Ovary (tissue), 9 donors: Measurements from ENCODE around the gene AFG3L2. TPM values are rescaled to one million over a fixed set of nuclear protein-coding genes. Genes with fewer than 3 reads are reported as not detected.

Experiments used
- DNase-seq, 5 donors: peaks; one replicate each; pipeline ENCODE4 v3.0.0-alpha.2; 2019 to 2020
- H3K27ac ChIP-seq, 2 donors: fragments of 200-600 bp; one replicate each; pipeline versions ENCODE4 v1.5.1 to v1.8.0; 2019 to 2022
- H3K27me3 ChIP-seq: fragments of 200-600 bp; one replicate; pipeline ENCODE4 v1.8.0; 2022
- H3K36me3 ChIP-seq: fragments of 200-600 bp; sonication (generic); one replicate; pipeline ENCODE4 v1.5.1; 2019
- H3K4me1 ChIP-seq: one replicate; pipeline ENCODE4 v1.8.1; 2013; ENCODE audit warnings: mild to moderate bottlenecking, moderate library complexity; ENCODE audit not compliant: insufficient read depth
- H3K4me3 ChIP-seq: fragments of 200-600 bp; sonication (generic); one replicate; pipeline ENCODE4 v1.5.1; 2017
- H3K9me3 ChIP-seq, 2 donors: fragments of 200-600 bp in 1 of 2; sonication (generic) in 1 of 2; one replicate each; pipeline versions ENCODE4 v1.5.1 to v1.8.1; 2013 to 2019; ENCODE audit warnings: mild to moderate bottlenecking in 1 of 2, moderate library complexity in 1 of 2
- EP300 ChIP-seq: sonication (generic); formaldehyde crosslinking; IDR thresholded peaks from one replicate; pipeline ENCODE4 v1.6.1; 2017; ENCODE audit warnings: antibody characterized with exemption
- POLR2A ChIP-seq: fragments of 450-650 bp; IDR thresholded peaks from one replicate; pipeline ENCODE4 v1.6.1; 2017; ENCODE audit warnings: antibody characterized with exemption, mild to moderate bottlenecking, moderate library complexity
- WGBS, 3 donors: extraction: QIAGEN DNeasy Blood & Tissue Kit in 1 of 3; methylation state at CpG; one replicate each; pipeline versions ENCODE4 v1.1.5 to v1.1.7; 2013 to 2017; 5-methylcytosine and 5-hydroxymethylcytosine counted together
- intact Hi-C, 4 donors: fragments of 100-400 bp; cut with DNase I; formaldehyde crosslinking; loops; one replicate each; pipeline versions ENCODE4 v1.11.0 to v1.15.1; 2022 to 2023
- polyA plus RNA-seq, 2 donors: library from polyadenylated mRNA; stranded (reverse); fragments of 200-250 nt in 1 of 2; fragments of 350-450 nt in 1 of 2; fragmentation: Illumina TruSeq in 1 of 2; extraction: RNeasy Lipid Tissue Mini Kit (QIAGEN cat#74804) in 1 of 2; gene quantifications; one replicate each; pipeline ENCODE4 v1.2.3, GENCODE V29; 2013 to 2014
- total RNA-seq, 7 donors: library from RNA; depleted of rRNA in 2 of 7; stranded (reverse); fragments of >200 nt in 2 of 7; fragmentation: NEBNext Ultra II Directional in 3 of 7; extraction: Animal tissue kit (Norgen Biotek cat#: 25700) in 3 of 7; gene quantifications; one replicate each; pipeline versions ENCODE4 v1.1.0 to v1.2.4, GENCODE V29; 2016 to 2023
- TF ChIP-seq, protein P1 (sequence below), 3 donors: fragments of 450-650 bp in 2 of 3; fragments of 200-600 bp in 1 of 3; IDR thresholded peaks; one replicate each; pipeline versions ENCODE4 v1.5.1 to v1.8.0; 2016 to 2022; ENCODE audit warnings: antibody characterized with exemption in 3 of 3, mild to moderate bottlenecking in 1 of 3
- donor health status: DM: no; HTN: no; CAD: no; lungs with moderate emphysema.
- donor health status: DM: no; HTN: no; CAD: no.
- donor health status: Bipolar disorder and iron deficiency.
- donor health status: DM: yes; HTN: yes; CAD: no.
- donor health status: DM: no; HTN: no; CAD: no.
- donor health status: DM: yes; HTN: yes; CAD: no.

The AFG3L2 gene
- total and polyA plus RNA-seq, 9 donors, result 28.3 to 42.5 (median 34.9) TPM

DNA sequence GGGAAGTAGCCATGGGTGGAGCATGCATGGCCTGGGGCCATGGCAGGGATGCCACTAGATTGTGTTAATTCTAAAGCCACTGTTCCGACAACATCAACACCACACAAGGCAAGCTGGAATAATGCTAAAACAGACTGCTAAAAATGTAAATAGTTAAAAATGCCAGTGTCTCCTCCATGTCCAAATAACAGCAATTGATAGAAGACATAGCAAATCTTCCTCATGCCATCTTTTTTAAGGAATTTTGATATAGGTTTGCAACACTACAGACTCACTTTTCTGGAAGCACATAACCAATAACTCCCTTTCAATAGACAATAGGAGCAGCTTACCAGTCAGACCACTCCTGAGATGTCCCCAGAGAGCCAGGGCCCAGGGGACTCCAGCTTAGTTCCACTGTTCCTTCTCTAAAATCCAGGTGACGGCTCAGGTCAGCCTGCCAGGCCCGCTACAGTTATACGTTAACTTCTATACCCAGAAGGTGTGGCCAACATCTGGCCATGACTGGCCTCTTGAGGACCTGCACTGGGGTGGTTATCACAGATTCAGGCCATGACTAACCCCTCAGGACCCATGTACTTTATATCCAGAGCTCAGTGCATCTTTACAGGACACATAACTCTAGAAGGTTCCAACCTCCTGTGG, 48.7 kb downstream of the AFG3L2 start:
- H3K27me3 ChIP-seq, result no peaks in the 10 kb centered on the region
- no peak overlapping the region for H3K27ac ChIP-seq
- no peak for DNase-seq
- no peaks in the 10 kb centered on the region for H3K36me3 ChIP-seq
- no peak for TF ChIP-seq POLR2A
- TF ChIP-seq, protein P1, sequence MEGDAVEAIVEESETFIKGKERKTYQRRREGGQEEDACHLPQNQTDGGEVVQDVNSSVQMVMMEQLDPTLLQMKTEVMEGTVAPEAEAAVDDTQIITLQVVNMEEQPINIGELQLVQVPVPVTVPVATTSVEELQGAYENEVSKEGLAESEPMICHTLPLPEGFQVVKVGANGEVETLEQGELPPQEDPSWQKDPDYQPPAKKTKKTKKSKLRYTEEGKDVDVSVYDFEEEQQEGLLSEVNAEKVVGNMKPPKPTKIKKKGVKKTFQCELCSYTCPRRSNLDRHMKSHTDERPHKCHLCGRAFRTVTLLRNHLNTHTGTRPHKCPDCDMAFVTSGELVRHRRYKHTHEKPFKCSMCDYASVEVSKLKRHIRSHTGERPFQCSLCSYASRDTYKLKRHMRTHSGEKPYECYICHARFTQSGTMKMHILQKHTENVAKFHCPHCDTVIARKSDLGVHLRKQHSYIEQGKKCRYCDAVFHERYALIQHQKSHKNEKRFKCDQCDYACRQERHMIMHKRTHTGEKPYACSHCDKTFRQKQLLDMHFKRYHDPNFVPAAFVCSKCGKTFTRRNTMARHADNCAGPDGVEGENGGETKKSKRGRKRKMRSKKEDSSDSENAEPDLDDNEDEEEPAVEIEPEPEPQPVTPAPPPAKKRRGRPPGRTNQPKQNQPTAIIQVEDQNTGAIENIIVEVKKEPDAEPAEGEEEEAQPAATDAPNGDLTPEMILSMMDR (IDR thresholded peaks at IDR 0.05), result no peak
- TF ChIP-seq EP300, result no peak
- 90 to 100% (median 93%) methylated on average over 4 of the region's 4 CpGs for WGBS, 3 donors
- intact Hi-C loops, result loop anchor here in 1 of 4 donors (10.0 kb wide), 1 partner anchor 46 kb away; the partner anchor contains the start of gene AFG3L2
- no peak overlapping the region for H3K4me3 ChIP-seq
- H3K4me1 ChIP-seq, result no peaks in the 10 kb centered on the region
- H3K9me3 ChIP-seq, result no peaks in the 10 kb centered on the region

DNA sequence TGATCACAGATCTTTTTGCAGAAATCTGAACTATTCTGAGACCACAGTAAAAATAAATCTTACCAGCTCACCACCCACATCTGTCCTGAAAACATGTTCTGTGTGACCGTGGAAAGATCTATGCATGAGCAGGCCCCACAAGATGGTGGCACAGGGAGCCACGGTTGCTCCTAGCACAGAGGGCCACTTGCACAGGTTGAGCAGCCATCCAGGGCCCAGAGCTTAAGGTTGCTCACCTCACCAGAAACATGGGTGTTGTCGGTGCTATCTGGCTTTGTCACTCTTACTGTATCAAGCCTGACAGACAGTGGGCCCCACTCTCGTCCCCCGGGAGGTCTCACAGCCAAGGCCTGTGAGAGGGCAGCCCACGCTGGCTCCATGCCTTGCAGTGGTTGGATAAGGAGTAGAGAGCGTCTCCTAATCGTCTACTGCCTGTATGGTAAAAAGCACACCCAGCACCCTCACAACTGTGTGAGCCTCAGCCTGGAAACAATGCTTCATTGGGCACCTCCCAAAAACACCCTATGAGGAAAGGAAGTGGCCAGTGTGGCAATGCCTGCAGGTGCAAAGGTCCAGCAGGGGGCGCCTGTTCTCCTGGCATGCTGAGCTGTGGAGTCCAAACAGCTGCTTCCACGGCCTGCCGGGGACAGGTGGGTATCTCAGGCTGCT, 49.4 kb downstream of the AFG3L2 start:
- WGBS, 3 donors, result 63 to 65% (median 65%) methylated on average over 11 of the region's 11 CpGs
- no peak overlapping the region for H3K4me3 ChIP-seq
- H3K36me3 ChIP-seq, result no peaks in the 10 kb centered on the region
- H3K4me1 ChIP-seq, result no peaks in the 10 kb centered on the region
- intact Hi-C loops, result loop anchor here in 1 of 4 donors (10.0 kb wide), 1 partner anchor 47 kb away; the partner anchor contains the start of gene AFG3L2
- DNase-seq, result peak; percentile 57 to 76 (median 69)
- TF ChIP-seq, protein P1 (IDR thresholded peaks at IDR 0.05), result peak in 2 of 3 donors; percentile 27 to 43
- TF ChIP-seq POLR2A, result no peak
- no peaks in the 10 kb centered on the region for H3K27me3 ChIP-seq
- no peak overlapping the region for H3K27ac ChIP-seq
- H3K9me3 ChIP-seq, result no peaks in the 10 kb centered on the region

DNA sequence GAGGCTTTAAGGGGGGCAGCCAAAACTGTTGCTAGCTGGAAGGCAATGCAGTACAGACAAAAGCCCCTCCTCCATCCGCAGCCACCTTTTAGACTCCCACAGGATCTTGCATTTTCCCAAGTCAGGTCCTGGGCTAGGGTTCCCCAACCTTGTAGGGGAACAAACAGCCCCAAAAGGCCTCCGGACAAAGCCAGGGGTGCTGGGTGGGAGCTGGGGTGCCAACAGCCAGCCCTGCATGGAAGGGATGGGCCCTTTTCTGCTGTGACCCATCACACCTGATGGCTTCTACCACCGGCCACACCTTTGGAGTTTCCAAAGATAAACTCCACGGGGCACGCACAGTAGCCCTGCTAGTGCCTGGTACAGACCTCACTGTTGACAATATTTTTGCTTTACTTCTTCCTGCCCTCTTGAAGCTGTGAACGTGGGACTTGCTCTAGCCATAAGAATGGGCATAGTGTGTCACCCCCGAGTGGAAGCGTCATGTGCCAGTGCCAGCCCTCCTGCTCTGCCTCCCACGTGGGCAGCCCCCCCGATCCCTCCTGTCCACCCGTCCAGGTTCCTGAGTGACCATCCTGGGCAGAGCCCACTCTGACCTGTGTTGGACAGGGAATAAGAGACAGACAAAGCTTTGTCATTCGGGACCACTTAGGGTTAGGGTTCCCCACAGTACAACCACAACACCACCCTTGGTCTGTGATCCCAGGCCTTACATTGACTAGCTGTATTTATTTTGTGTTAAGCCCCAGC, 50.1 kb downstream of the AFG3L2 start:
- TF ChIP-seq POLR2A, result no peak
- TF ChIP-seq, protein P1 (IDR thresholded peaks at IDR 0.05), result no peak
- no peak for TF ChIP-seq EP300
- 81 to 90% (median 85%) methylated on average over 12 of the region's 12 CpGs for WGBS, 3 donors
- DNase-seq, result no peak
- Histone ChIP-seq H3K27ac (no peak overlapping the region), H3K36me3 (no peaks in the 10 kb centered on the region), H3K27me3 (no peaks in the 10 kb centered on the region), H3K4me1 (no peaks in the 10 kb centered on the region), H3K9me3 (no peaks in the 10 kb centered on the region), H3K4me3 (no peak overlapping the region)
- intact Hi-C loops, result loop anchor here in 1 of 4 donors (10.0 kb wide), 1 partner anchor 48 kb away; the partner anchor contains the start of gene AFG3L2

DNA sequence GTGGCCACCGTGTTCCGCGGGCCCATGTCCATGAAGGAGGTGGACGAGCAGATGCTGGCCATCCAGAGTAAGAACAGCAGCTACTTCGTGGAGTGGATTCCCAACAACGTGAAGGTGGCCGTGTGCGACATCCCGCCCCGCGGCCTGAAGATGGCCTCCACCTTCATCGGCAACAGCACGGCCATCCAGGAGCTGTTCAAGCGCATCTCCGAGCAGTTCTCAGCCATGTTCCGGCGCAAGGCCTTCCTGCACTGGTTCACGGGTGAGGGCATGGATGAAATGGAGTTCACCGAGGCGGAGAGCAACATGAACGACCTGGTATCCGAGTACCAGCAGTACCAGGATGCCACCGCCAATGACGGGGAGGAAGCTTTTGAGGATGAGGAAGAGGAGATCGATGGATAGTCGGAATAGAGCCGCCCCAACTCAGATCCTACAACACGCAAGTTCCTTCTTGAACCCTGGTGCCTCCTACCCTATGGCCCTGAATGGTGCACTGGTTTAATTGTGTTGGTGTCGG, 51.2 kb downstream of the AFG3L2 start:
- no peak overlapping the region for H3K4me3 ChIP-seq
- H3K4me1 ChIP-seq, result no peaks in the 10 kb centered on the region
- no peak for DNase-seq
- no peaks in the 10 kb centered on the region for H3K9me3 ChIP-seq
- no peak overlapping the region for H3K27ac ChIP-seq
- no peaks in the 10 kb centered on the region for H3K36me3 ChIP-seq
- 96 to 98% (median 96%) methylated on average over 24 to 29 of the region's 29 CpGs for WGBS, 3 donors
- intact Hi-C loops, result loop anchor here in 1 of 4 donors (10.0 kb wide), 1 partner anchor 49 kb away; the partner anchor contains the start of gene AFG3L2
- no peaks in the 10 kb centered on the region for H3K27me3 ChIP-seq
- no peak for TF ChIP-seq EP300
- no peak for TF ChIP-seq POLR2A
- TF ChIP-seq, protein P1 (IDR thresholded peaks at IDR 0.05), result no peak
